Raji (cell line): Measurements from ENCODE around the gene TMEM150A.

Experiments
- POLR2A ChIP-seq: IDR thresholded peaks from 2 replicates; pipeline ENCODE4 v1.6.1; 2011; ENCODE audit warnings: low read depth, low read length, control low read depth; ENCODE audit not compliant: insufficient read depth

Gene TMEM150A

DNA sequence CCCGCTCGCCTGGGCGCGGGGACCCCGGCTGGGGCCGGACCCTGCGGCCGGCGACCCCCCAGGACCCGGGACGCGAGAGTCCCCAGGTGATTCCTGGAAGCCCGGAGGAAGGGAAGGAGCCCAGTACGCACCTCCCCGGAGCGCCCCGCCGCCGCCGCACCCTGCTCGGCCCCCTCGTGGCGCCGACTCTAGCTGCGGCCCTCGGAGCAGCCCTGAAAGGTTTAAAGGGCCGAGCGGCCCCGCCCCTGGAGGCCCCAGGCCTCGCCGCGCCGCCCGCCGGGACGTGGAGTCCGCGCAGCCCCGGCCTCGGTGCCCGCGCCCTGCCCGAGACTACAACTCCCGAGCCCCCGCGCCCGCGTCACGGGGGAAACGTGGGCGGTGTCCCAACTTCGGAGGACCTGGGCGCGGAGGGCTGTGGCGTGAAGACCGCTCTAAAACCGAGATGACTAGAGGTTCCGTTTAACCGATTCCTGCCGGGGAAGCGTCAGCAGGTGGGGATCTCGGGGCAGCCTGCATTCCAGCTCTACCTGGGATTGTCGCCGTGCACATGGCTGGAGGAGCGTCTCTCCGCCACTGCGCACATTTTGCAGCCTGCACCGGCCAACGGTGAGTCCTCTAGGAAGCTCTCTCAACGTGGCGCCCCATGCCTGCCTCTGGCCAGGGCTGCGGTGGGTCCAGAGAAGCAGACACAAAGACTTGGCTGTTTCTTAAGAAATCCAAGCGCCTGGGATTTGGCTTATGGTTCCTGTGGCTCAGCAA lies at the start of gene TMEM150A:
Gene TMEM150A (minus strand): TSS at position 223 of the 759 bp plus-strand sequence. CDS start 750 bp downstream, outside the sequence.
- TF ChIP-seq POLR2A: peak; percentile 42; the same call in 1 of the 2 replicates

DNA sequence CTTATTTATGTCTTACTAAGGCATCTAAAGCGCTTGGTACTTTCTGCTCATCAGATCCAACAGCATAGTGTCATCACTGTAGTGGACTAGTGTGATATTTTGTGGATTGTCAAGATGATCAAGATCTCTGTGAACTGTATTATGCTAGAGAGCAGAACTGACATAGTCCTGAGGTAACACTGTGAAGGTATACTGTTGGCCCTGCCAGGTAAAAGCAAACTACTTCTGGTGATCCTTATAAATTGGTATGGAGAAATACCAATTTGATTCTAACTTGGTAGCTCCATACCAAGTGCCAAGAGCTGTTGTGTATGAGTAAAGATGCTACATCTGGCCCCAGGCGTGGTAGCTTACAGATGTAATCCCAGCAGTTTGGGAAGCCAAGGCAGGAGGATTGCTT lies 49.6 kb upstream of the TMEM150A start:
- TF ChIP-seq POLR2A: no peak

DNA sequence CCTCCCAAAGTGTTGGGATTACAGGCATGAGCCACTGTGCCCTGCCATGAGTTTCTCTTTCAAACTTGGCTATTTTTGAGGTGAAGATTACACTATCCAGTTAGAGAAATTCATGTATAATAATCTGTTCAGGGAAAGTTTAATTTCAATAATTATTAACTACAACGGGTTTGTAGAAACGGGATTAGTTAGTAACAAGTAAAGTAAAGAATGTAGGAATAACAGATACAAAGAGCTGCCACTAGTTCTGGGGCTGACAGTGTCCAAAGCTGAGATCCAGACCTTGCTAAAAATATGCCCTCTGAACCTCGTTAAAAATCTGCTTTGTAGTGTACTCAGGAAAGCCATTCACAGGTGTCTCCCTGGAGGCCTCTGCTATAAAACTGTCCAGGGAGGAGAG lies 48.6 kb upstream of the TMEM150A start:
- TF ChIP-seq POLR2A: no peak

- TF ChIP-seq POLR2A: no peak
Measured at GRCh38 chr2:85650456-85650855, 48.0 kb upstream of the TMEM150A start.

GRCh38 chr2:85649201-85650190 lies 47.0 kb upstream of the TMEM150A start:
- TF ChIP-seq POLR2A: no peak

GRCh38 chr2:85648619-85649018 lies 46.1 kb upstream of the TMEM150A start:
- TF ChIP-seq POLR2A: no peak

DNA sequence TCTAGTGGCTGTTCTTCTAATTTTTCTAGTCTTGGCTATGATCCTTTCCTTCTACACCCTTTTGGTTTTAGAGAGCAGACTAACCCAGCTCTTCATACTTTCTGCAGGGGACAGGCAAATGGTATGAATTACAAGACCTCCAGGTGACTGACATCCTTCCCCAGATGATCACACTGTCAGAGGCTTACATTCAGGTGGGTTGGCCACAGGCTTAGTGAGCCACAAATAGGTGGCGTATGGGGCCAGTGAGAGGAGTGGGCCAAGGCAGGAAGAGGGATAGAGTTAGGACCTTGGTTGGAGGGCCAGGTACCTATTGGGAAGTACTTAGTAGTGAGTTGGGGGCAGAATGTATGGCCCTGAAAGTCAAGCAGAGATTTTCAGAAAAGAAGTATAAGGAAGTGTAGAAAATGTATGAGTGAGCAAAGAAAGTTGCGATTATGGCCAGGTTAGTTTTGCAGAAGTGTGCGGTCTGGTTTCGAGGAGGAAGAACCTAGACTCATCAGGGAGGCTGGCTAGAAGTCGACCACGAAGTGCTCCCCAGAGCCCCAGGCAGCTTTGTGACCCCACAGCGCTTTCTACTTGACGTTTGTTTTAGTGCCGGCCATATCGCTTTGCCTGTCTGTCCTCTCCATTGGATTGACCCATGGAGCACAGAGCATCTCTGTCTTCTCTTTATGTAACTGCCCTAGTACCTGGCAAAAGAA lies 45.5 kb upstream of the TMEM150A start:
- no peak for TF ChIP-seq POLR2A

- TF ChIP-seq POLR2A: no peak
Measured at GRCh38 chr2:85646166-85646565, 43.7 kb upstream of the TMEM150A start.

- no peak for TF ChIP-seq POLR2A
Measured at GRCh38 chr2:85644909-85645308, 42.4 kb upstream of the TMEM150A start.

DNA sequence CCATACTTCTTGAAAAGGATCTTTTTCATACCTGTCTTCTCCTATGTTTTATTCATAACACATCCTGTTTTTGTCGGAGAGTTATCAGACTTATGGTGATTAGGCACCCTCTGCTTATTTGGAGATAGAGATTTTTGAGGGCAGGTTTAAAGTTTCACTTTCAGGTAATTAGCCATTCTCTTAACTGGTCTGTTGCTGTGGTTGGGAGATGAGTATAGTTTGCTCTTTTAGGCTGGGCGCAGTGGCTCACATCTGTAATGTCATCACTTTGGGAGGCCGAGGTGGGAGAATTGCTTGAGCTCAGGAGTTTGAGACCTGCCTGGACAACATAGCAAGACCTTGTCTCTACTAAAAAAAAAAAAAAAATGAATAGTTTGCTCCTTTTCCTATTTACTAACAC lies 40.2 kb upstream of the TMEM150A start:
- no peak for TF ChIP-seq POLR2A

DNA sequence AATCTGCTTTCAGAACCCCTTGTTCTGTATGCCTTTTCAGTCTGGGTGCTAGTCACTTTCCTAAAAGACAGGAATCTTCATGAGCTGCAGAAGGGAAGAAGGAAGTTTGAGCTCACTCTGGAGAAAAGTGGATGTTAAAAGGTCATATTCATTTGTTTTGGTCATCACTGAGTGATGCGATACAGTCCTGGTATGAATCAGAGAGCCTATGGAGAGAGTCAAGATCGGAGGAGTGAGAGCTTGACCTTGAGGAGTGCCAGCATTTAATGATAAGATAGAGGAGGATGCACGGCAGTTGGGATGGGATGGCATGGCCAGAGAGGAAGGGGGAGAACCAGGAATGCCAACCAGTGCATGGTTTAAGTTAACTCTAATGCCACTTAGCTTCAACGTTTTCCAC lies 33.1 kb upstream of the TMEM150A start:
- TF ChIP-seq POLR2A: no peak

GRCh38 chr2:85635011-85635410 lies 32.5 kb upstream of the TMEM150A start:
- TF ChIP-seq POLR2A: no peak

- no peak for TF ChIP-seq POLR2A
Measured at GRCh38 chr2:85631316-85631715, 28.8 kb upstream of the TMEM150A start.

DNA sequence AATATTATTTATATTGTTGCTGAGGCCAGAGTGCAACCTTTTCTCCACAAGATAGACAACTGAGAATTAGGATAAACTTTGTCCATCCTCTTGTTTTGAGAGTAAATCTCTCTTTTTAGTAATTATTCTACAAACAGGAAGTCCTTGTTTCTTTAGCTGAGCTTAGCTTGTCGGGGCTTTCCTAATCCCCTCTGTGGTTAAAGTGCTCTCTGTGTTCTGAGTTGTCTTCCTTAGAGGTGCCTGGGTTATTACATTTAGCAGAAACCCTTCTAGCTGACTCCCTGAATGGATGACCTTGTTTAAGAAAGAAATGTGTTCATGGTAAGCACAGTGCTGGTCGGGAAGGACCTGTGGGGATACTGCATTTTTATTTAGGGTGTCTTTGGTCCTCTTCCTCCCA lies 26.2 kb upstream of the TMEM150A start:
- no peak for TF ChIP-seq POLR2A

DNA sequence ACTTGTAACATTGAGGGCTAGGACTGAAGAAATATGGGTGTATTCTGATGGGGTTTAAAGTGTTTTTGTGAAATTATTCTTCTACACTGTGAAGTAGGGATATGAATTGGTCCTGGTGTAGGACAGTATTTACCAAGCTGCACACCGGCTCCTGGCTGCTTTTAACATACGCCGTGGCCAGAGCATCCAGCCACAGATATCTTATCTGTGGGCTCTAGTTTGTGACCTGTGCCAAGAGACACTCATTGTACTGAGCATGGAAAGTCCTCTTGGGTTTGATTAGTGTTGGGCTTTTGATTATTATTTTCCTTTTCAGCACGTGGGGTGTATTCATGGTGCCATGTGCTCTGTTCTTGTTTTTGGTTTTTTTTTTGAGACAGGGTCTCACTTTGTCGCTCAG lies 21.5 kb upstream of the TMEM150A start:
- no peak for TF ChIP-seq POLR2A
